HEK293 (cell line): ENCODE data around the gene FZD7.

Experiments
- CTCF ChIA-PET: fragments of 350-600 bp; formaldehyde crosslinking; extraction: SDS; loops from one replicate; lab custom pipeline; 2021; ENCODE audit warnings: antibody characterized with exemption; lab: Yijun Ruan, JAX
- POLR2A ChIA-PET: fragments of 300-600 bp; formaldehyde crosslinking; extraction: SDS; loops from one replicate; lab custom pipeline; 2020; ENCODE audit warnings: antibody characterized with exemption, inconsistent platforms; lab: Yijun Ruan, JAX
- H3K27ac ChIP-seq: fragments of 200-500 bp; sonication (Bioruptor generic); 2 replicates; pipeline ENCODE4 v1.5.1; 2014; ENCODE audit warnings: low read depth, low read length, control low read depth, inconsistent platforms; ENCODE audit errors: extremely low read depth
- H3K36me3 ChIP-seq, 2 experiments: fragments of 200-500 bp in 1 of 2; sonication (Bioruptor generic) in 1 of 2; 1 replicate in 1 of 2; 2 replicates in 1 of 2; pipeline ENCODE4 v1.5.1; 2014 to 2017; ENCODE audit warnings: inconsistent platforms in 2 of 2, low read length in 2 of 2; ENCODE audit not compliant: control insufficient read depth in 2 of 2, insufficient read depth in 1 of 2
- H3K4me1 ChIP-seq: fragments of 200-500 bp; sonication (Bioruptor generic); 2 replicates; pipeline ENCODE4 v1.5.1; 2014; ENCODE audit warnings: mild to moderate bottlenecking, low read length, inconsistent platforms; ENCODE audit not compliant: control insufficient read depth, insufficient read depth
- H3K4me3 ChIP-seq: 2 replicates; pipeline ENCODE4 v1.5.1; 2011; ENCODE audit warnings: low read depth, mild to moderate bottlenecking, control low read depth, low read length, moderate library complexity
- H3K9me3 ChIP-seq: fragments of 200-500 bp; sonication (Bioruptor generic); 2 replicates; pipeline ENCODE4 v1.5.1; 2014; ENCODE audit warnings: low read depth, low read length, inconsistent platforms; ENCODE audit not compliant: control insufficient read depth, insufficient read depth
- ELK4 ChIP-seq: IDR thresholded peaks from 2 replicates; pipeline ENCODE4 v1.6.1; 2011; ENCODE audit warnings: mild to moderate bottlenecking, low read depth, low read length, borderline replicate concordance
- GLI4 ChIP-seq: fragments of 450-650 bp; formaldehyde crosslinking; IDR thresholded peaks from 2 replicates; pipeline ENCODE4 v1.5.1; 2016; ENCODE audit warnings: missing biosample characterization, missing genetic modification characterization
- PATZ1 ChIP-seq: fragments of 450-650 bp; formaldehyde crosslinking; IDR thresholded peaks from 2 replicates; pipeline ENCODE4 v1.5.1; 2016; ENCODE audit warnings: missing biosample characterization, missing genetic modification characterization
- PBX3 ChIP-seq: sonication (generic); formaldehyde crosslinking; IDR thresholded peaks from 2 replicates; pipeline ENCODE4 v1.8.1; 2022; ENCODE audit warnings: mild to moderate bottlenecking, moderate library complexity, missing genetic modification reagents
- SP3 ChIP-seq: fragments of 450-650 bp; formaldehyde crosslinking; IDR thresholded peaks from 2 replicates; pipeline ENCODE4 v1.5.1; 2016; ENCODE audit warnings: missing biosample characterization, missing genetic modification characterization
- TCF7L2 ChIP-seq: IDR thresholded peaks from 2 replicates; pipeline ENCODE4 v1.6.1; 2011; ENCODE audit warnings: low read depth, mild to moderate bottlenecking, inconsistent platforms, low read length, moderate library complexity, borderline replicate concordance
- TRIM28 ChIP-seq: IDR thresholded peaks from 2 replicates; pipeline ENCODE4 v1.6.1; 2011; ENCODE audit warnings: low read length, control low read depth, borderline replicate concordance
- ZBTB7A ChIP-seq: fragments of 450-650 bp; formaldehyde crosslinking; IDR thresholded peaks from 2 replicates; pipeline ENCODE4 v1.5.1; 2016; ENCODE audit warnings: low read depth, missing biosample characterization, missing genetic modification characterization
- ZBTB8A ChIP-seq: fragments of 450-650 bp; formaldehyde crosslinking; IDR thresholded peaks from 2 replicates; pipeline ENCODE4 v1.5.1; 2016; ENCODE audit warnings: missing biosample characterization, missing genetic modification characterization
- ZEB2 ChIP-seq: fragments of 450-650 bp; formaldehyde crosslinking; IDR thresholded peaks from 2 replicates; pipeline ENCODE4 v1.5.1; 2016; ENCODE audit warnings: missing biosample characterization, missing genetic modification characterization
- ZNF146 ChIP-seq: fragments of 450-650 bp; formaldehyde crosslinking; IDR thresholded peaks from 2 replicates; pipeline ENCODE4 v1.5.1; 2016; ENCODE audit warnings: missing biosample characterization, missing genetic modification characterization
- ZNF169 ChIP-seq: fragments of 450-650 bp; formaldehyde crosslinking; IDR thresholded peaks from 2 replicates; pipeline ENCODE4 v1.5.1; 2016; ENCODE audit warnings: missing biosample characterization, missing genetic modification characterization
- ZNF223 ChIP-seq: fragments of 450-650 bp; formaldehyde crosslinking; IDR thresholded peaks from 2 replicates; pipeline ENCODE4 v1.5.1; 2016; ENCODE audit warnings: missing biosample characterization, missing genetic modification characterization
- ZNF416 ChIP-seq: fragments of 450-650 bp; formaldehyde crosslinking; IDR thresholded peaks from 2 replicates; pipeline ENCODE4 v1.5.1; 2016; ENCODE audit warnings: missing biosample characterization, missing genetic modification characterization
- ZNF488 ChIP-seq: fragments of 450-650 bp; formaldehyde crosslinking; IDR thresholded peaks from 2 replicates; pipeline ENCODE4 v1.5.1; 2016; ENCODE audit warnings: missing biosample characterization, missing genetic modification characterization
- ZNF510 ChIP-seq: fragments of 450-650 bp; formaldehyde crosslinking; IDR thresholded peaks from 2 replicates; pipeline ENCODE4 v1.5.1; 2018; ENCODE audit warnings: mild to moderate bottlenecking, missing genetic modification characterization, missing biosample characterization; ENCODE audit not compliant: insufficient replicate concordance
- ZNF518A ChIP-seq: fragments of 450-650 bp; formaldehyde crosslinking; conservative IDR thresholded peaks from 2 replicates; pipeline ENCODE4 v1.5.1; 2016; ENCODE audit warnings: low read depth, missing biosample characterization, missing genetic modification characterization
- ZNF670 ChIP-seq: fragments of 450-650 bp; formaldehyde crosslinking; IDR thresholded peaks from 2 replicates; pipeline ENCODE4 v1.5.1; 2016; ENCODE audit warnings: missing biosample characterization, missing genetic modification characterization, low read depth
- ZSCAN5A ChIP-seq: fragments of 450-650 bp; formaldehyde crosslinking; IDR thresholded peaks from 2 replicates; pipeline ENCODE4 v1.5.1; 2016; ENCODE audit warnings: missing biosample characterization, missing genetic modification characterization

Gene FZD7

GRCh38 chr2:202074324-202074723, 40.7 kb downstream of the FZD7 start:
- Histone ChIP-seq H3K36me3 (no peaks in the 10 kb centered on the region), H3K4me1 (no peaks in the 10 kb centered on the region), H3K27ac (no peak overlapping the region), H3K4me3 (no peak overlapping the region), H3K9me3 (no peaks in the 10 kb centered on the region)
- POLR2A ChIA-PET, result no interaction called here
- CTCF ChIA-PET, result interaction anchor here (0.6 kb wide), 1 partner anchor 14 kb away, joined by 3 read pairs; no protein-coding TSS in a partner anchor
- TF ChIP-seq ZNF510 (no peak), ZNF488 (tag by site-specific recombination) (no peak), ZNF146 (no peak), ZSCAN5A (tag by site-specific recombination) (no peak), TRIM28 (no peak), ZEB2 (no peak), PATZ1 (tag by site-specific recombination) (no peak), GLI4 (tag by site-specific recombination) (no peak), ZNF670 (tag by site-specific recombination) (no peak), ZNF223 (tag by site-specific recombination) (no peak), ZBTB8A (no peak), ZBTB7A (tag by site-specific recombination) (no peak), ELK4 (no peak), TCF7L2 (no peak), SP3 (tag by site-specific recombination) (no peak), ZNF518A (tag by site-specific recombination) (no peak), PBX3 (no peak), ZNF169 (tag by site-specific recombination) (no peak), ZNF416 (no peak)
